Left lung (tissue), 10 donors: Measurements from ENCODE around the gene PINLYP. TPM values are rescaled to one million over a fixed set of nuclear protein-coding genes. Genes with fewer than 3 reads are reported as not detected.

ENCODE experiments used
- ATAC-seq: fragments of 200-7000 bp; cut with Tn5 transposase; one replicate; pipeline ENCODE4 v1.9.1; 2020; ENCODE audit warnings: moderate library complexity
- DNase-seq, 4 donors: peaks; one replicate each; pipeline ENCODE4 v3.0.0-alpha.2; 2013 to 2020
- H3K27ac ChIP-seq, 2 donors: fragments of 200-600 bp; sonication (generic) in 1 of 2; one replicate each; pipeline versions ENCODE4 v1.5.0 to v1.8.0; 2020 to 2021
- H3K27me3 ChIP-seq, 2 donors: fragments of 200-600 bp; sonication (generic) in 1 of 2; one replicate each; pipeline versions ENCODE4 v1.5.0 to v1.8.0; 2020 to 2021
- H3K36me3 ChIP-seq, 2 donors: fragments of 200-600 bp; sonication (generic) in 1 of 2; one replicate each; pipeline versions ENCODE4 v1.5.0 to v1.8.0; 2020 to 2021
- H3K4me1 ChIP-seq, 2 donors: fragments of 200-600 bp; one replicate each; pipeline ENCODE4 v1.8.0; 2021
- H3K4me3 ChIP-seq, 2 donors: fragments of 200-600 bp; sonication (generic) in 1 of 2; one replicate each; pipeline versions ENCODE4 v1.5.0 to v1.8.0; 2020 to 2021; ENCODE audit warnings: mild to moderate bottlenecking in 1 of 2
- H3K9me3 ChIP-seq, 2 donors: fragments of 200-600 bp; sonication (generic) in 1 of 2; one replicate each; pipeline versions ENCODE4 v1.5.0 to v1.8.0; 2020 to 2021
- intact Hi-C, 2 donors: fragments of 100-400 bp; cut with DNase I; formaldehyde crosslinking; loops; one replicate each; pipeline versions ENCODE4 v1.11.2 to v1.14.2; 2022
- polyA plus RNA-seq, 6 donors: library from polyadenylated mRNA; unstranded; fragments of 120-200 nt; gene quantifications; one replicate each; pipeline ENCODE4 v1.2.1, GENCODE V29; 2013; ENCODE audit not compliant: insufficient read length in 6 of 6
- total RNA-seq, 2 donors: library from RNA; stranded (reverse); fragmentation: NEBNext Ultra II Directional; extraction: Animal tissue kit (Norgen Biotek cat#: 25700); gene quantifications; one replicate each; pipeline ENCODE4 v1.2.1, GENCODE V29; 2021
- TF ChIP-seq, protein P1 (sequence below), 2 donors: fragments of 200-600 bp; sonication (generic) in 1 of 2; IDR thresholded peaks; one replicate each; pipeline versions ENCODE4 v1.5.0 to v1.8.0; 2021; ENCODE audit warnings: antibody characterized with exemption in 2 of 2
- donor health status: DM: no; HTN: yes; CAD: no.
- donor health status: DM: no; HTN: no; CAD: no.

Gene PINLYP
- total and polyA plus RNA-seq, 8 donors: 6.2 to 21.2 (median 17.0) TPM

DNA sequence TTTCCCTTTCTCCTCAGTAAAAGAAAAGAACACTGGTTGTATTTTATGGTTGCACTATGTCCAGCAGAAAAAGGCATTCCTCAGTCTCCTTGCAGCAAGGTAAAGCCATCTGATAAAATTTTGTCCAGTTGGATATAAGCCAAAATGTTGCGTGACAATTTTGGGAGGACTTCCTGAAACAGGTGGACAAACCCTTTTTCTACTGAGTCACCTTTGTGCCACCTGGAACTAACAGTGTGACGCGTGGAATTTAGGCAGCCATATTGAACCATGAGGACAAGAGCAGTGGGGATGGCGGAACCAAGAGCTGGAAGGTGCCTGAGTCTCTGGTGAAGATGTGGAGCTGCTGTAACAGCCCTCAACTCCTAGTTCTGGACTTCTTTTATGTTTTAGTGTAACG is 55.9 kb downstream of the PINLYP start:
- DNase-seq (no peak), ATAC-seq (no peak)
- TF ChIP-seq, protein P1, sequence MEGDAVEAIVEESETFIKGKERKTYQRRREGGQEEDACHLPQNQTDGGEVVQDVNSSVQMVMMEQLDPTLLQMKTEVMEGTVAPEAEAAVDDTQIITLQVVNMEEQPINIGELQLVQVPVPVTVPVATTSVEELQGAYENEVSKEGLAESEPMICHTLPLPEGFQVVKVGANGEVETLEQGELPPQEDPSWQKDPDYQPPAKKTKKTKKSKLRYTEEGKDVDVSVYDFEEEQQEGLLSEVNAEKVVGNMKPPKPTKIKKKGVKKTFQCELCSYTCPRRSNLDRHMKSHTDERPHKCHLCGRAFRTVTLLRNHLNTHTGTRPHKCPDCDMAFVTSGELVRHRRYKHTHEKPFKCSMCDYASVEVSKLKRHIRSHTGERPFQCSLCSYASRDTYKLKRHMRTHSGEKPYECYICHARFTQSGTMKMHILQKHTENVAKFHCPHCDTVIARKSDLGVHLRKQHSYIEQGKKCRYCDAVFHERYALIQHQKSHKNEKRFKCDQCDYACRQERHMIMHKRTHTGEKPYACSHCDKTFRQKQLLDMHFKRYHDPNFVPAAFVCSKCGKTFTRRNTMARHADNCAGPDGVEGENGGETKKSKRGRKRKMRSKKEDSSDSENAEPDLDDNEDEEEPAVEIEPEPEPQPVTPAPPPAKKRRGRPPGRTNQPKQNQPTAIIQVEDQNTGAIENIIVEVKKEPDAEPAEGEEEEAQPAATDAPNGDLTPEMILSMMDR (IDR thresholded peaks at IDR 0.05): no peak
- intact Hi-C loops: no loop called here
- no peaks in the 10 kb centered on the region for H3K4me1 ChIP-seq
- no peaks in the 10 kb centered on the region for H3K36me3 ChIP-seq
- H3K4me3 ChIP-seq: no peak overlapping the region
- H3K27ac ChIP-seq: no peak overlapping the region
- peaks cover 0 to 35% of the 10 kb centered on the region in 2 donors for H3K27me3 ChIP-seq
- no peaks in the 10 kb centered on the region for H3K9me3 ChIP-seq

Other genes with a start within 250 kb of the PINLYP start
- gene CD177, start 222.1 kb upstream of the PINLYP start, total RNA-seq: 10 to 100 TPM in 1 of 2 donors, not detected in 1; 13.8 TPM
- gene CD177, start 222.1 kb upstream of the PINLYP start, polyA plus RNA-seq: under 1 TPM; 0.17 to 0.78 (median 0.39) TPM
- gene TEX101, start 160.9 kb upstream of the PINLYP start, total RNA-seq: not detected
- gene TEX101, start 160.9 kb upstream of the PINLYP start, polyA plus RNA-seq: not detected
- 1 to 10 TPM in 1 of 2 donors, under 1 TPM in 1; 0.73 to 1.1 TPM for gene LYPD3, start 110.2 kb upstream of the PINLYP start, total RNA-seq
- gene LYPD3, start 110.2 kb upstream of the PINLYP start, polyA plus RNA-seq: 1 to 10 TPM; 1.2 to 2.1 (median 1.2) TPM
- 1 to 10 TPM; 4.5 to 8.3 TPM for gene PHLDB3, start 71.1 kb upstream of the PINLYP start, total RNA-seq
- gene PHLDB3, start 71.1 kb upstream of the PINLYP start, polyA plus RNA-seq: 10 to 100 TPM in 3 of 6 donors, 1 to 10 TPM in 3; 7.5 to 13.3 (median 10.1) TPM
- gene ETHE1, start 48.6 kb upstream of the PINLYP start, total RNA-seq: 10 to 100 TPM; 37.5 to 39.8 TPM
- gene ETHE1, start 48.6 kb upstream of the PINLYP start, polyA plus RNA-seq: 10 to 100 TPM; 17.1 to 20.5 (median 19.9) TPM
- gene ZNF575, start 42.6 kb upstream of the PINLYP start, total RNA-seq: 1 to 10 TPM; 2.1 to 2.5 TPM
- gene ZNF575, start 42.6 kb upstream of the PINLYP start, polyA plus RNA-seq: 1 to 10 TPM; 1.2 to 3.3 (median 2.2) TPM
- gene XRCC1, start 274 bp upstream of the PINLYP start, total RNA-seq: 10 to 100 TPM; 25.2 to 30.6 TPM
- 10 to 100 TPM; 52.8 to 70.0 (median 57.4) TPM for gene XRCC1, start 274 bp upstream of the PINLYP start, polyA plus RNA-seq
- 10 to 100 TPM; 22.0 to 27.6 TPM for gene IRGQ, start 20.3 kb downstream of the PINLYP start, total RNA-seq
- gene IRGQ, start 20.3 kb downstream of the PINLYP start, polyA plus RNA-seq: 10 to 100 TPM; 15.1 to 18.5 (median 17.1) TPM
- 10 to 100 TPM; 11.5 to 14.4 TPM for gene ZNF576, start 20.8 kb downstream of the PINLYP start, total RNA-seq
- gene ZNF576, start 20.8 kb downstream of the PINLYP start, polyA plus RNA-seq: 10 to 100 TPM in 5 of 6 donors, 1 to 10 TPM in 1; 9.3 to 12.3 (median 10.8) TPM
- under 1 TPM; 0.10 to 0.32 TPM for gene SRRM5, start 36.3 kb downstream of the PINLYP start, total RNA-seq
- gene SRRM5, start 36.3 kb downstream of the PINLYP start, polyA plus RNA-seq: 1 to 10 TPM; 1.1 to 2.5 (median 2.2) TPM
- gene ZNF428, start 43.8 kb downstream of the PINLYP start, total RNA-seq: 10 to 100 TPM; 24.7 to 41.5 TPM
- 10 to 100 TPM; 71.8 to 99.9 (median 88.1) TPM for gene ZNF428, start 43.8 kb downstream of the PINLYP start, polyA plus RNA-seq
- 10 to 100 TPM in 1 of 2 donors, 1 to 10 TPM in 1; 4.7 to 12.1 TPM for gene CADM4, start 64.0 kb downstream of the PINLYP start, total RNA-seq
- gene CADM4, start 64.0 kb downstream of the PINLYP start, polyA plus RNA-seq: 10 to 100 TPM; 17.2 to 24.0 (median 21.2) TPM
- 100 to 1,000 TPM in 1 of 2 donors, 10 to 100 TPM in 1; 76.5 to 119 TPM for gene PLAUR, start 94.4 kb downstream of the PINLYP start, total RNA-seq
- gene PLAUR, start 94.4 kb downstream of the PINLYP start, polyA plus RNA-seq: 10 to 100 TPM; 13.7 to 22.0 (median 17.8) TPM
- not detected for gene IRGC, start 140.3 kb downstream of the PINLYP start, total RNA-seq
- gene IRGC, start 140.3 kb downstream of the PINLYP start, polyA plus RNA-seq: not detected
- 10 to 100 TPM; 40.9 to 49.6 TPM for gene SMG9, start 179.2 kb downstream of the PINLYP start, total RNA-seq
- gene SMG9, start 179.2 kb downstream of the PINLYP start, polyA plus RNA-seq: 10 to 100 TPM; 48.5 to 66.2 (median 55.7) TPM
- gene KCNN4, start 205.2 kb downstream of the PINLYP start, total RNA-seq: 10 to 100 TPM in 1 of 2 donors, 1 to 10 TPM in 1; 9.6 to 21.5 TPM
- gene KCNN4, start 205.2 kb downstream of the PINLYP start, polyA plus RNA-seq: 1 to 10 TPM in 5 of 6 donors, under 1 TPM in 1; 0.67 to 4.3 (median 2.0) TPM
- gene LYPD5, start 226.6 kb downstream of the PINLYP start, total RNA-seq: 1 to 10 TPM; 2.2 to 6.3 TPM
- gene LYPD5, start 226.6 kb downstream of the PINLYP start, polyA plus RNA-seq: under 1 TPM; 0.20 to 0.80 (median 0.46) TPM